DMS53 treated with DMSO at 0.1 percent for 48 hours (cell line): ENCODE measurements around the gene PLA2G15.

Experiments
- DNase-seq: peaks from one replicate; lab custom pipeline; 2025; ENCODE audit not compliant: unreplicated experiment; lab: John Stamatoyannopoulos, UW

The PLA2G15 gene

GRCh38 chr16:68250951-68251350 is 5.8 kb downstream of the PLA2G15 start:
- DNase-seq = no peak

DNA sequence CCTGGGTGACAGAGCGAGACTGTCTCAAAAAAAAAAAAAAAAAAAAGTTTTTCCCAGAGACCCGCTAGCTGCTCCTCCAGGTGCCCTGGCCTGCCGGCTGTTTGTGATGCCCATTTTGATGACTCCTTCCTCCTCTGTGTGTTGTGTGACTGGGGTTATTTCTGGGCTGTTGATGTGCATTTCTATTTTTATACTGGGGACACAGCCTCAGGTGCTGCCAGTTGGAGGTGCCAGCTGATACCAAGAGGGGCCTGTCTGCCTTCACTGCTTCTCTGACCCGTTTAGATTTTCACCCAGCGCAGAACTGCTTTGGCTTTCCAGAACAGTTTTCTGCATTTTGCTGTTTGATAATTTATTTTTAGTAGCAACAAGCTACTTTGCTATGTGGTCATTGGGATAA is 6.7 kb downstream of the PLA2G15 start:
- DNase-seq = no peak

GRCh38 chr16:68252383-68252782 is 7.2 kb downstream of the PLA2G15 start:
- no peak for DNase-seq

DNA sequence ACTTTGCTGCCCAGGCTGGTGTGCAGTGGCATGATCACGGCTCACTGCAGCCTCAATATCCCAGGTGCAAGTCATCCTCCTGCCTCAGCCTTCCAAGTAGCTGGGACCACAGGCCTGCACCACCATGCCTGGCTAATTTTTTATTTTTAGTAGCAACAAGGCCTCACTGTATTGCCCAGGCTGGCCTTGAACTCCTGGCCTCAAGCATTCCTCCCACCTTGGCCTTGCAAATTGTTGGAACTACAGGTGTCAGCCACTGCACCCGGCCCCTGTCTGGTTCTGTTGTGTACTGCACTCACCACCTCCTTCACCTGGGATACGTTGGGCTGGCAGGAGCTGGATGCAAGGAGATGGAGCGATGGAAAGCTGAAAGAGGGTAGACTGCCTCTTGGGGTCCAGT is 8.5 kb downstream of the PLA2G15 start:
- DNase-seq = no peak

- DNase-seq = no peak
Measured at GRCh38 chr16:68255712-68256111, 10.5 kb downstream of the PLA2G15 start.

DNA sequence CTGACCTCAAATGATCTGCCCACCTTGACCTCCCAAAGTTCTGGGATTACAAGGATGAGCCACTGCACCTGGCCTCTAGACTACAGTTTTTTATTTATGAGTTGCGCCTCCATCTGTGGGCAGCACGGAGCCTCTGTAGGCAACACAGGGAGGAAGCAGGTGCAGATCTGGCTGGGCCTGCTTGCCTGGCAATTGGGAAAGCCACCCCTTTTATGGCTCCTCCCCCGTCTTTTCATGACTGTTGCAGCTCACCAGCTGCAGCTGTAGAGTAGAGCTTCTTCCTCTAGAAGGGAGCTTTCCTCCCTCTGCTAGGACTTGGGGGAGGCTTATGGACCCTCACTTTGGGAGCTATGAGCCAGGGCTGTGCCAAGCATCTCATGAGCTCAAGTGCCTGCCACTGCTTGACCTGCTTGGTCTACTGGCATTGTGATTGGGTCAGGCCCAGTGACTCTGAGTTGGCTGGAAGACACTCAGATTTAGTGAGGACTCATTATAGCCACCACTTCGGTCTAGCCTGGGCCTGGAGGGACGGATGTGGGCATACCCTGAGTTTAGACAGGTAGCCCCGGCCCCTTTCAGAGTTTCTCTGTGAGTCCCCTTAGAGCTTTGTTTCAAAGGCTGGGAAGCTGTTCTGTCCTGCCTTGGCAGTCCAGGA is 12.2 kb downstream of the PLA2G15 start:
- peak; percentile 84 for DNase-seq

DNA sequence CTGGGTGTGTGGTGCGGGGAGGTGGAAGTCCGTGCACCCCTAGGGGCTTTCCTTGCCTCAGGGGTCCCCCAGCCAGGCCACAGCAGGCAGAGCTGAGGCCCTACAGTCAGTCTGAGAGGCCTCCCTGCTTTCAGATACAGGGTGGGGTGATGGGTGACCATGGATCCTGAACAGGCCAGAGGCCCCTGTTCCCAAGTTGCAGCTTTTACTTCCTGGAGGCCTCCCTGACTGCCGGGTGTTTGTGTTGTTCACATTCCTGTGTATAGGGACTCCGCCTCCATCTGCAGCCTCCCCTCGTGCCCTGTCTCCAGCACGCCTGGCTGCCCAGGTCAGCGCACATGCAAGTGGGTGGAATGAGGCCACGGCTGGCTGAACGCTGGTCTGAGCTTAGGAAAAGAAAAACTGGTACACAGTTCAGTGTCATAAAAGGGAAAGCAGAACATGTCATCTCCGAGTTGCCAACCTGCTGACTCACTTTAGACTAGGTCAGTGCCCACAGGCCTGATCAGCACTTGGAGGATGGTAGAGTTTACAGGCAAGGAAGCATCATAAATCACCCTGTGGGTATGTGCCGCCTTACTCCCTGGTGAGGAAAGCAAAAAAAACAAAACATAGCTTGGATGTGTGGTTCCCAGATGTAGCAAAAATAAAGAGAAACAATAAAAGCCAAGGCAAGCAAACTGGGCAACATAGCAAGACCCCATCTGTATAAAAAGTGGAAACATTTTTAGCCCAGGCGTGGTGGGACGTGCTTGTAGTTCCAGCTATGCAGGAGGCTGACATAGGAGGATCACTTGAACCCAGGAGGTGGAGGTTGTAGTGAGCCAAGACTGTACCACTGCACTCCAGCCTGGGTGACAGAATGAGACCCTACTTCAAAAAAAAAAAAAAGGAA is 13.0 kb downstream of the PLA2G15 start:
- peak; percentile 56 for DNase-seq

DNA sequence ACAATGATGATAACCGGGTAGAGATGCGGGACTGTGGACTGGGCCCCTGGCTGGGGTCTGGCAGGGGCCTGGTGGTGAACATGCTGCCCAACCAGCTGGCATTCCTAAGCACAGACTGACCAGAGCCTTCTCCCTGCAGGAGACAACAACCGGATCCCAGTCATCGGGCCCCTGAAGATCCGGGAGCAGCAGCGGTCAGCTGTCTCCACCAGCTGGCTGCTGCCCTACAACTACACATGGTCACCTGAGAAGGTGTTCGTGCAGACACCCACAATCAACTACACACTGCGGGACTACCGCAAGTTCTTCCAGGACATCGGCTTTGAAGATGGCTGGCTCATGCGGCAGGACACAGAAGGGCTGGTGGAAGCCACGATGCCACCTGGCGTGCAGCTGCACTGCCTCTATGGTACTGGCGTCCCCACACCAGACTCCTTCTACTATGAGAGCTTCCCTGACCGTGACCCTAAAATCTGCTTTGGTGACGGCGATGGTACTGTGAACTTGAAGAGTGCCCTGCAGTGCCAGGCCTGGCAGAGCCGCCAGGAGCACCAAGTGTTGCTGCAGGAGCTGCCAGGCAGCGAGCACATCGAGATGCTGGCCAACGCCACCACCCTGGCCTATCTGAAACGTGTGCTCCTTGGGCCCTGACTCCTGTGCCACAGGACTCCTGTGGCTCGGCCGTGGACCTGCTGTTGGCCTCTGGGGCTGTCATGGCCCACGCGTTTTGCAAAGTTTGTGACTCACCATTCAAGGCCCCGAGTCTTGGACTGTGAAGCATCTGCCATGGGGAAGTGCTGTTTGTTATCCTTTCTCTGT is 14.0 kb downstream of the PLA2G15 start:
- no peak for DNase-seq

DNA sequence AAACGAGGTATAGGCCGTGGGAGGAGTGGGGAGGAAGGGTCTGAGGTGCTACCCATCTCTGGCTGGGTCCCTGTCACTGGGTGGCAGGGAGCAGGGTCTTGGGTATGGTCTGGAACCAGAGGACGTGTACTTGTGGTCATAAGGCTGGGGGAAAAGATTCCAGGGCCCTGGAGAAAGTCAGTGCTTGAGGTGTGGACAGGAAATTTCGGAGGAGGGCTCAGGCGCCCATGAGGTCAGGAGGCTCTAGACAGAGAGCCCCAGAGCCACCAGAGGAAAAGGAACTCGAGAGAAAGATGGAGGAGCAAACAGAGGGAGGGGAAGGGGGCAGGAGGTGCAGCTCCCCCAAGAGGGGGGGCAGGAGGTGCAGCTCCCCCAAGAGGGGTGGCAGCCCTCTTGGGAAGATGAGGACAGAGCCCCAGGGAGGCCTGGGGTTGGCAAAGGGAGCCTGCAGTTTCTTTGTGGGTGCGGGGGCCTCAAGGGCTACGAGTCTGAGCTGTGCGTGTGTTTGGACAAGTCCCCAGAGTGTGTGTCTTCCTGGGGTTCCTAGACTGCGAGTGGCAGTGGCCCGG is 18.5 kb downstream of the PLA2G15 start:
- DNase-seq = no peak

- DNase-seq = peak; percentile 10
Measured at GRCh38 chr16:68264128-68265077, 19.2 kb downstream of the PLA2G15 start, which contains the start of gene SLC7A6. Gene SLC7A6, plus strand, starts transcription at chr16:68264526. Its CDS starts 10,201 bp downstream, at chr16:68274727.

GRCh38 chr16:68265078-68265920 is 20.1 kb downstream of the PLA2G15 start:
- peak; percentile 27 for DNase-seq

DNA sequence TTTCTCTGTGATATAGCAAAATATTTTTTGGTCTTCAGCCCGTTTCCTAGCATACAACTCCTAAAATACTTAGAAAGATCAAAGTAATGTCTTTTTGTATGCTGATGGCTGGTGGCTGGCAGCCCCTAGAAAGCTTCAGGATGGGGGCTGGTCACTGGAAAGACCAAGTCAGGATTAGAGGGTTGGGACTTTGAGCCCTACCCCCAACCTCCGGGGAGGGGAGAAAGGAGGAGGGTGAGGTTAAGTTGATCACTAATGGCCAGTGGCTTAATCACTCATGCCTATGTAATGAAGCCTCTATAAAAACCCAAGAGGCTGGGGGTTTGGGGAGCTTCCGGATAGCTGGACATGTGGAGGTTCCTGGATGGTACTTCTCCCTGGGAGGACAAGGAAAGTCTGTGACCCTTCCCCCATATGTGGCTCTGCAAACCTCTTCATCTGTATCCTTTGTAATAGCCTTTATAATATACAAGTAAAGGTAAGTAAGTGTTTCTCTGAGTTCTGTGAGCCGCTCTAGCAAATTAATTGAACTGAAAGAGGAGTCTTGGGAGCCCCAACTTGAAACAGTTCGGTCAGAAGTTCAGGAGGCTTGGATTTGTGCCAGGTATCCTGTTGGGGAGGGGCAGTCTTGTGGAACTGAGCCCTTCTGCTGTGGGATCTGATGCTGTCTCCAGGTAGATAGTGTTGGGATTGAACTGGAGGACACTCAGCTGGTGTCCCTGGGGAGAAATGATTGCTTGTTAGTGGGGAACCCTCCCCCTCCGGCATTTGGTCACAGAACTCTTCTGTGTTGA is 22.6 kb downstream of the PLA2G15 start:
- DNase-seq = no peak

DNA sequence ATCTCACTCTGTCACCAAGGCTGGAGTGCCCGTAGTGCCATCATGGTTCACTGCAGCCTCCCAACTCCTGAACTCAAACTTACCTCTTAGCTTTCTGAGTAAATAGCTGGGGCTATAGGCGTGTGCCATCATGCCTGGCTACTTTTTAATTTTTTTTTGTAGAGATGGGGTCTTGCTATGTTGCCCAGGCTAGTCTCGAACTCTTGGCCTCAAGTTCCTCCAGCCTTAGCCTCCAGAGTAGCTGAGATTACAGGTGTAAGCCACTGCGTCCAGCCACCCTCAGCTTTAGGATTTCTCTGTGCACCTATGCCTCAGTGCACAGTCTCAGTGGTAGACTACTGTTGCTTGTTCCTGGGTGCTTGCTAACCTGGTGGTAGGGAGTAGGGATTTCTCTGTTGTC is 24.6 kb downstream of the PLA2G15 start:
- no peak for DNase-seq

DNA sequence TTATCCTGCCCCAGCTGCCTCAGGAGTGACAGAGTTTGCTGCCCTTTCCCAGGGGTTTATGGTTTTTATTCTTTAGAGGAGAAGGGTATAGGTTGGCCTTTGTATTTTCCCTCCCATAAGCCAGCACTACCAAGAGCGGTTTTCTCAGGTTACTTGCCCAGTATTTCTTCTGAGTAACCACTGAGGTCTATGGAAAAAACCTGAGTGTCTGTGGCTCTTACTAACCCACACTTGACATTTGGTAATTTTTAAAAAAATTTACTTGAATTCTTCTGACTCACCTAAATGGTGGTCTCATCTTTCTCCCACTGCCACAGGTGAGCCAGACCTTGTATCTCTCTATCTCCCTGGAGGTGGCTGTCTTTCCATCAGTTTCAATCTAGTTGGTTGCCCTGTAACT is 25.2 kb downstream of the PLA2G15 start:
- DNase-seq = no peak

DNA sequence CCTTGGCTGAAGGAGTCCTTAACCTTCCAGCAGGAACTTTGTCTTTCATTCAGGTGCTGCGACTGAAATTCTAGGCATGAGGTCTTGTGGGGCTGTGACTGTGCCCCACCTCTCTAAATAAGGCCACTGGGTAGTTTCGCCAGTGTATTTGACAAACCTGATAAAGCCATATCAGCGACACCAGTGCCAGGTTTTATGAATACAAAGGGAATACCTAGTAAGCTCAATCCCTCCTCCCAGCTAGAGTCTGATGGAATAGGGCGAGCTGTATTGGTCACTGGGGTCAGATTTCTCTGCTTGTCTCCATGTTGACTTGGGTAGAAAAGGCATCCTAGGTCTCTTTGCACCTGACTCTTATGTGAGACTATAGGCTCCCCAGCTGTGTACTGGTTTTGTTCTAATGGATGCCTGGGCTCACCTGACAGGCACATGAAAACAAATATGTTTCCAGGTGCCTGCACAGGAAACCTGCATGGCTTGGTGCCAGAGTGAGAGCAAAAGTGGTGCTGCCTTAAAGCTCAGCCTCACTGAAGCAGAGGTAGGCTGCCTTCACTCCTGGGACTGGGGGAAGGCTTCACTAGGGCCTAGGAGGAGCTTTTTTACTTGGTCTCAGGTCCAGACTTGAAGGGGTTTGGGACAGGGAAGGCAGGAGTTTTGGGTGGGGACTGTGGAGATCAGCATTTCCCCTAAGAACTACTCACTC is 27.5 kb downstream of the PLA2G15 start:
- no peak for DNase-seq

DNA sequence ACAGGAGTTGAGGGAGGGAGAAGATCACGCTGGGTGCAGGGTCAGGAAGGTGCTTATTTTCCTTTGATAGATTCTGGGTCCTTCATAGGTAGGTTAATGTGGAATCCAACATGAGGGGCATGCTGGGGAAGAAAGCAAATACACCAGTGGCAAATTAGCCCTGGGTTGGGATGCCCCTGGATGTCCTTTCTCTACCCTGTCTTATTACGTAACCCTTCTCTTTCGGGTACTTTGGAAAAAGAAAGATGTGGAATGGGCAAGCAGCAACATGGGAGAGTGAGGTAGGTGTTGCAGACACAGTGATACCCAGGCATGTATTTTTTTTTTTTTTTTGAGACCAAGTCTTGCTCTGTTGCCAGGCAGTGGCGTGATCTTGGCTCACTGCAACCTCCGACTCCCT is 28.3 kb downstream of the PLA2G15 start:
- no peak for DNase-seq

DNA sequence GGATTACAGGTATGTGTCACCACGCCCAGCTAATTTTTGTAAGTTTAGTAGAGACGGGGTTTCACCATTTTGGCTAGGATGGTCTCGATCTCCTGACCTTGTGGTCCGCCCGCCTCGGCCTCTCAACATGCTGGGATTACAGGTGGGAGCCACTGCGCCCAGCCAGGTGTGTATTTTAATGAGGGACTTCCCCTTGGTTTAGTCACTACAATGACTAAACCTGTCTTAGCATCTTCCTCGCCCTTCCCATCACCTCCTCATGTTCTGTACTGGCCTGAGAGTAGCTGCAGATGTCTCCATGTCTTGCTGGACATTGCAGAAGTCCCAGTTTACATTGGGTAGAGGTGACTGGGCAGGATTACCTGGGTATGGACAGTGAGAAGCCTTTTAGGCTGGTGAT is 28.7 kb downstream of the PLA2G15 start:
- no peak for DNase-seq

GRCh38 chr16:68274441-68274840 is 29.3 kb downstream of the PLA2G15 start:
- no peak for DNase-seq
